Measurements from ENCODE around the gene TMC7. TPM values are rescaled to one million over a fixed set of nuclear protein-coding genes. Genes with fewer than 3 reads are reported as not detected.

TMC7 gene
- total and polyA plus RNA-seq, 2 of the 13 experiments (the other 11 are each of a cell fraction or from before 2014, with no cell fraction given), result 1.2 to 5.1 TPM

- TF ChIP-seq NFKBIZ (CRISPR knock-in tag; IDR thresholded peaks at IDR 0.05) (peak; percentile 87; the same call in 1 of the 2 replicates), ZNF746 (CRISPR knock-in tag; IDR thresholded peaks at IDR 0.05) (no peak), KAT2B (IDR thresholded peaks at IDR 0.05; ENCODE audit: borderline replicate concordance, low read depth, low read length) (0 out of 2 replicates have a peak, but pooled peaks have one; percentile 17), ZNF333 (CRISPR knock-in tag; IDR thresholded peaks at IDR 0.05; ENCODE audit: borderline replicate concordance) (peak; percentile 91; the same call in 1 of the 2 replicates), SMARCC2 (IDR thresholded peaks at IDR 0.05) (no peak), NR2C2 (CRISPR knock-in tag; IDR thresholded peaks at IDR 0.05; ENCODE audit: borderline replicate concordance) (peak; percentile 56; the same call in 1 of the 2 replicates), ZNF597 (CRISPR knock-in tag; IDR thresholded peaks at IDR 0.05) (peak; percentile 97; the same call in 1 of the 2 replicates), KDM5B (CRISPR knock-in tag; IDR thresholded peaks at IDR 0.05; ENCODE audit: borderline replicate concordance) (peak; percentile 98), POLR2G (IDR thresholded peaks at IDR 0.05; ENCODE audit: low read depth, low read length) (peak; percentile 85), KLF16 (CRISPR knock-in tag; IDR thresholded peaks at IDR 0.05) (peak in 1 of 2 experiments; percentile 92; a peak in 2 of 4 replicates), NFE2L2 (IDR thresholded peaks at IDR 0.05; ENCODE audit: low read length) (no peak), TFDP2 (CRISPR knock-in tag; IDR thresholded peaks at IDR 0.05) (peak; percentile 68; the same call in 1 of the 2 replicates), ZFP82 (CRISPR knock-in tag; IDR thresholded peaks at IDR 0.05; ENCODE audit: borderline replicate concordance) (peak; percentile 98), NFIC (IDR thresholded peaks at IDR 0.05; ENCODE audit: low read length) (no peak), GATAD2A (CRISPR knock-in tag; IDR thresholded peaks at IDR 0.05) (peak; percentile 74), SALL2 (CRISPR knock-in tag; IDR thresholded peaks at IDR 0.05) (peak; percentile 94), ZNF3 (CRISPR knock-in tag; IDR thresholded peaks at IDR 0.05) (no peak; the same call in 1 of the 2 replicates), MAF1 (CRISPR knock-in tag; IDR thresholded peaks at IDR 0.05; ENCODE audit: borderline replicate concordance) (no peak), HMGA1 (CRISPR knock-in tag; conservative IDR thresholded peaks at IDR 0.05) (no peak), ZNF761 (CRISPR knock-in tag; conservative IDR thresholded peaks at IDR 0.05) (0 out of 2 replicates have a peak, but pooled peaks have one; percentile 71), PRDM4 (CRISPR knock-in tag; IDR thresholded peaks at IDR 0.05; ENCODE audit: borderline replicate concordance) (no peak), KMT2B (CRISPR knock-in tag; IDR thresholded peaks at IDR 0.05) (peak; percentile 76), ONECUT2 (CRISPR knock-in tag; IDR thresholded peaks at IDR 0.05) (no peak; the same call in 1 of the 2 replicates), ZNF225 (CRISPR knock-in tag; IDR thresholded peaks at IDR 0.05) (peak; percentile 82), KLF13 (CRISPR knock-in tag; IDR thresholded peaks at IDR 0.05) (peak; percentile 81; the same call in 1 of the 2 replicates)
Observed at GRCh38 chr16:19086322-19087199, 102.8 kb downstream of the TMC7 start (continued).
